GM12865 (cell line): Measurements from ENCODE around the gene RBM10.

Source experiments
- DNase-seq: peaks from one replicate; pipeline ENCODE4 v3.0.0; 2010; ENCODE audit warnings: low read depth
- H3K4me3 ChIP-seq: 2 replicates; pipeline ENCODE4 v1.5.1; 2011; ENCODE audit warnings: mild to moderate bottlenecking, low read depth, low read length, control low read depth
- CTCF ChIP-seq: IDR thresholded peaks from 2 replicates; pipeline ENCODE4 v1.5.1; 2011; ENCODE audit warnings: low read length, control low read depth, low read depth, inconsistent platforms; ENCODE audit not compliant: insufficient read depth; ENCODE audit errors: missing control alignments

RBM10 gene

GRCh38 chrX:47206316-47206715 lies 61.3 kb downstream of the RBM10 start:
- H3K4me3 ChIP-seq = no peak overlapping the region
- TF ChIP-seq CTCF = no peak
- no peak for DNase-seq

- DNase-seq = no peak
- no peak for TF ChIP-seq CTCF
- no peak overlapping the region for H3K4me3 ChIP-seq
These were observed 63.1 kb downstream of the RBM10 start for GRCh38 chrX:47208108-47208507.

GRCh38 chrX:47209508-47210238 lies 64.7 kb downstream of the RBM10 start:
- TF ChIP-seq CTCF = no peak
- DNase-seq = no peak
- H3K4me3 ChIP-seq = no peak overlapping the region

- no peak overlapping the region for H3K4me3 ChIP-seq
- DNase-seq = no peak
- no peak for TF ChIP-seq CTCF
These were observed 65.8 kb downstream of the RBM10 start for GRCh38 chrX:47210661-47211425.

GRCh38 chrX:47212381-47213293 lies 67.6 kb downstream of the RBM10 start:
- no peak overlapping the region for H3K4me3 ChIP-seq
- no peak for DNase-seq
- no peak for TF ChIP-seq CTCF

GRCh38 chrX:47214435-47215077 lies 69.5 kb downstream of the RBM10 start:
- no peak for TF ChIP-seq CTCF
- no peak overlapping the region for H3K4me3 ChIP-seq
- no peak for DNase-seq
